MM.1S (cell line): ENCODE measurements around the gene LCN15.
A peak's percentile ranks its signal among the peaks of the same experiment; 100 is the strongest.

Experiments
- DNase-seq: peaks from one replicate; pipeline ENCODE4 v3.0.0-alpha.2; 2015
- H2AFZ ChIP-seq: fragments of 300-600 bp; sonication (generic); 2 replicates; pipeline ENCODE4 v1.6.0; 2016; ENCODE audit warnings: antibody characterized with exemption, low read length
- H3F3A ChIP-seq: fragments of 300-600 bp; sonication (generic); 2 replicates; pipeline ENCODE4 v1.6.1; 2016; ENCODE audit warnings: mild to moderate bottlenecking, antibody characterized with exemption, low read length, moderate library complexity, mixed read lengths; ENCODE audit not compliant: insufficient read depth
- H3K27ac ChIP-seq: fragments of 300-600 bp; sonication (generic); 2 replicates; pipeline ENCODE4 v1.5.1; 2016; ENCODE audit warnings: mild to moderate bottlenecking, low read length
- H3K27me3 ChIP-seq: fragments of 300-600 bp; sonication (generic); replicated peaks from 2 replicates; pipeline ENCODE4 v1.6.0; 2016; ENCODE audit warnings: low read length; ENCODE audit not compliant: insufficient read depth
- H3K36me3 ChIP-seq: fragments of 300-600 bp; sonication (generic); replicated peaks from 2 replicates; pipeline ENCODE4 v1.6.1; 2016; ENCODE audit warnings: mild to moderate bottlenecking, low read length, mixed read lengths; ENCODE audit not compliant: insufficient read depth
- H3K4me1 ChIP-seq: fragments of 300-600 bp; sonication (generic); 2 replicates; pipeline ENCODE4 v1.6.1; 2016; ENCODE audit warnings: low read length, mixed read lengths
- H3K4me2 ChIP-seq: fragments of 300-600 bp; sonication (generic); 2 replicates; pipeline ENCODE4 v1.6.0; 2016; ENCODE audit warnings: low read depth, low read length
- H3K4me3 ChIP-seq: fragments of 300-600 bp; sonication (generic); 2 replicates; pipeline ENCODE4 v1.5.1; 2016; ENCODE audit warnings: low read length, mixed read lengths
- H3K79me2 ChIP-seq: fragments of 300-600 bp; sonication (generic); 2 replicates; pipeline ENCODE4 v1.6.1; 2016; ENCODE audit warnings: mixed run types, low read length, mixed read lengths
- H3K9ac ChIP-seq: fragments of 300-600 bp; sonication (generic); 2 replicates; pipeline ENCODE4 v1.6.1; 2016; ENCODE audit warnings: low read length, mixed read lengths
- H3K9me2 ChIP-seq: fragments of 300-600 bp; sonication (generic); replicated peaks from 2 replicates; pipeline ENCODE4 v1.6.1; 2016; ENCODE audit warnings: mild to moderate bottlenecking, low read length, mixed read lengths; ENCODE audit not compliant: insufficient read depth
- H3K9me3 ChIP-seq: fragments of 300-600 bp; sonication (generic); replicated peaks from 2 replicates; pipeline ENCODE4 v1.6.1; 2016; ENCODE audit warnings: mild to moderate bottlenecking, low read length, mixed read lengths; ENCODE audit not compliant: insufficient read depth
- H4K20me1 ChIP-seq: fragments of 300-600 bp; sonication (generic); 2 replicates; pipeline ENCODE4 v1.6.1; 2016; ENCODE audit warnings: mild to moderate bottlenecking, low read length, moderate library complexity, mixed read lengths; ENCODE audit not compliant: insufficient read depth
- CTCF ChIP-seq: fragments of 300-600 bp; sonication (generic); IDR thresholded peaks from 2 replicates; pipeline ENCODE4 v1.5.1; 2016; ENCODE audit warnings: antibody characterized with exemption, low read length, mixed read lengths
- EZH2 ChIP-seq: fragments of 300-600 bp; sonication (generic); optimal IDR thresholded peaks from 2 replicates; pipeline ENCODE3; 2017; ENCODE audit warnings: low read depth, mild to moderate bottlenecking, antibody characterized with exemption, low read length, mixed read lengths
- EZH2phosphoT487 ChIP-seq: fragments of 300-600 bp; sonication (generic); IDR thresholded peaks from 2 replicates; pipeline ENCODE4 v1.6.1; 2018; ENCODE audit warnings: antibody characterized with exemption, low read length

LCN15 gene

GRCh38 chr9:136741883-136742571 is 22.3 kb downstream of the LCN15 start:
- Histone ChIP-seq H3K4me1 (no peaks in the 10 kb centered on the region), H3K9ac (no peak overlapping the region), H3K9me2 (no peaks in the 10 kb centered on the region), H3K79me2 (no peaks in the 10 kb centered on the region), H3K27ac (no peak overlapping the region), H3K36me3 (no peaks in the 10 kb centered on the region), H4K20me1 (no peaks in the 10 kb centered on the region), H3K4me2 (no peak overlapping the region), H3F3A (no peaks in the 10 kb centered on the region), H3K9me3 (no peaks in the 10 kb centered on the region), H3K27me3 (peaks cover 92% of the 10 kb centered on the region), H2AFZ (no peak overlapping the region), H3K4me3 (no peak overlapping the region)
- TF ChIP-seq EZH2 = peak; percentile 4
- TF ChIP-seq CTCF = no peak
- TF ChIP-seq EZH2phosphoT487 = no peak
- DNase-seq = no peak

GRCh38 chr9:136740971-136741882 is 23.1 kb downstream of the LCN15 start:
- H3F3A ChIP-seq = no peaks in the 10 kb centered on the region
- no peaks in the 10 kb centered on the region for H3K9me2 ChIP-seq
- H3K27ac ChIP-seq = no peak overlapping the region
- no peaks in the 10 kb centered on the region for H3K79me2 ChIP-seq
- peaks cover 88% of the 10 kb centered on the region for H3K27me3 ChIP-seq
- TF ChIP-seq CTCF = no peak
- no peak for TF ChIP-seq EZH2phosphoT487
- no peak for TF ChIP-seq EZH2
- no peaks in the 10 kb centered on the region for H3K9me3 ChIP-seq
- no peaks in the 10 kb centered on the region for H3K4me1 ChIP-seq
- DNase-seq = no peak
- no peak overlapping the region for H2AFZ ChIP-seq
- H3K4me2 ChIP-seq = no peak overlapping the region
- no peaks in the 10 kb centered on the region for H3K36me3 ChIP-seq
- no peaks in the 10 kb centered on the region for H4K20me1 ChIP-seq
- H3K9ac ChIP-seq = no peak overlapping the region
- no peak overlapping the region for H3K4me3 ChIP-seq

- H4K20me1 ChIP-seq = no peaks in the 10 kb centered on the region
- no peaks in the 10 kb centered on the region for H3F3A ChIP-seq
- no peak for TF ChIP-seq CTCF
- TF ChIP-seq EZH2phosphoT487 = no peak
- no peak for TF ChIP-seq EZH2
- DNase-seq = no peak
- H3K9me3 ChIP-seq = no peaks in the 10 kb centered on the region
- no peak overlapping the region for H3K27ac ChIP-seq
- no peak overlapping the region for H2AFZ ChIP-seq
- no peak overlapping the region for H3K4me2 ChIP-seq
- H3K79me2 ChIP-seq = no peaks in the 10 kb centered on the region
- no peaks in the 10 kb centered on the region for H3K4me1 ChIP-seq
- H3K9me2 ChIP-seq = no peaks in the 10 kb centered on the region
- H3K36me3 ChIP-seq = no peaks in the 10 kb centered on the region
- H3K27me3 ChIP-seq = peaks cover 90% of the 10 kb centered on the region
- H3K4me3 ChIP-seq = no peak overlapping the region
- no peak overlapping the region for H3K9ac ChIP-seq
Observed at GRCh38 chr9:136740491-136740890, 23.8 kb downstream of the LCN15 start.
